K562 treated with DMSO at 1 percent for 48 hours (cell line): ENCODE measurements around the gene CRNKL1. TPM values are rescaled to one million over a fixed set of nuclear protein-coding genes. Genes with fewer than 3 reads are reported as not detected.

Source experiments
- total RNA-seq: library from RNA; unstranded; fragments of 300-600 nt; gene quantifications from 2 replicates; pipeline ENCODE4 v1.2.3, GENCODE V29; 2022; ENCODE audit warnings: low replicate concordance; ENCODE audit errors: extremely low read depth

Gene CRNKL1
- not detected in 2 replicates for total RNA-seq

DNA sequence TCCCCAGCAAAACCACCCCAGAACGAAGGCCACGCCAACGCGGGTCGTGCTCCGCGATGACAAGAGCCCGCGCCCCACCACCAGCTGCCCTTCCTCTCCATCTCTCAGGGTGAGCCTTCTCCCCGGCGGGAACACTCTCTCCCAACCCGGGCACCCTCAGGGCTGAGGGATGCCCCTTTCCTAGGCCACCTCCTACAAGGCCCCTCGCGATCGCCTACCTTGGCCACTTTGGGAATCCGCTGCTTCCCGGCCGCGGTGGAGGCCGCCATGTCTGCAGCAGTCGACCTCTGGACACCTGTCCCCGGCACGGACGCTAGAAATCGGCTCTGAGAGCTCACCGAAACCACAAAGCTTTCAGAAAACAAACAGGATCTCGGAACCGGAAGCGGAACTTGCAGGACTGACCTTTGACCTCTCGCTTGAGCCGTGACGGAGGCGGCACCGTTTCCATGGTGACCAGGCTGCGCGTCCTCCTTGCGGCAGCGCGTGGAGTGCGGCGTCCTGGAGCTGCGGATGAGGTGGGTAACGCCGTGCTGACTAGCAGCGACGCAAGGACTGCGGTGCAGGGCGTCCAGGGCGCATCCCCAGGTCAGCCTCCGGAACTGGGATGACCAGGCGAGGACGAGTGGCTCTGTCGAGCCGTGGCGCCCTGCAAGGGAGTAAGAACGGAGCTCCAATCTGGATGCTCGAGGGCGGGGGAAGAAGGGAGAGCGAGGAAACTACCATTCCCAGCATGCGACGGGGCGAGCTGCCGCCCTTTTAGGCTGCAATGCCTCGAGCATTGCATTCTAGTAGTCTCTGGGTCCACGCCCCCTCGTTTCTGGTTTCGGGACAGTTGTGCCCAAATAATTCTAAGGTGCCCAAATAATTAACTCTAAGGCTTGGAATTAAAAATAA is at the start of gene CRNKL1, which contains the start of gene CFAP61:
Gene CRNKL1 (minus strand): TSS at position 393 of the 897 bp plus-strand sequence. CDS start 124 bp downstream, at position 269.
Gene CFAP61 (plus strand): TSS at position 459 of the 897 bp plus-strand sequence. CDS start 4,122 bp downstream, outside the sequence.

DNA sequence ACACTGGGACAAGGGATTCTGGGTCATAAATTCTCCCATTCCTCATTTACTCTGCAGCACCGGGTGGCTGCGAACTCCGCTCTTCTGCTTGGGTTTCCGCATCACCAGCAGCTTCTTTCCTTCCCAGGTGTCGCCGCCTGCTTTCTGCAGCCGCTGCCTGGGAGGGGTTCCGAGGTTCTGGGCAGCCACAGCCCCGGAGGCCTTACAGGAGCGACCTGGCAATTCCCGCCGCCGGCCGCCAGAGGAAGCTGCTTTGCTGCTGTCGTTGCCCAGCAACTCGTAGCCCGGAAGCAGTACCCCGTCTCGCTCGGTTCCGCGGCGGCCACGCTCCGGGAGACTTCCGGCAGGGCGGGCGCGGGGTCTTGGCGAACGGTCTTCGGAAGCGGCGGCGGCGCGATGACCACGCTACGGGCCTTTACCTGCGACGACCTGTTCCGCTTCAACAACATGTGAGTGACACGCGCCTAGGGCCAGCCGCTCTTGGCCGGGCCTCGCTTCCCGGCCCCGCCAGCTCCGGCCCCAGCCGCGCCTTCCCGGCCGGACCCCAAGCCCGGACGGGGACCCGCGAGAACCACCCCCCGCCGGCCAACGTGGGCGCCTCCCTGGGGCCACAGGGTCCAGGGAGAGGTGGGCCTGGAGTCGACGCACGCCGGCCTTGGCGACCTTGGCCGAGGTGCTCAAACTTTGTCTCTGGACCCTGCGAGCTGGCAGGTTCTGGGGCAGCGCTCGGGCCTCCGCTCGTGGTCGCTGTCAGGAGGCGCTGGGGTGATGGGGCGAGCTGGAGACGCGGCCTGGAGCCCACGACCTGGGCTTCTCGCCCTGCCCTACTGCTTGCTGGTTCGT is 35.0 kb downstream of the CRNKL1 start, which contains the start of gene NAA20:
Gene NAA20 (plus strand): TSS at position 362 of the 843 bp plus-strand sequence. CDS start 35 bp downstream, at position 397.

Other genes with a start within 250 kb of the CRNKL1 start
- gene NAA20, start 35.1 kb downstream of the CRNKL1 start, total RNA-seq = not detected in 2 replicates
- not detected in 2 replicates for gene CFAP61, start 66 bp upstream of the CRNKL1 start, total RNA-seq